Measurements from ENCODE around the gene SHISAL1.
"Not testable (repeated sequence)": the region's sequence is repeated elsewhere in the genome, so short reads cannot be mapped to it uniquely, and the experiment has no call there.

The SHISAL1 gene

DNA sequence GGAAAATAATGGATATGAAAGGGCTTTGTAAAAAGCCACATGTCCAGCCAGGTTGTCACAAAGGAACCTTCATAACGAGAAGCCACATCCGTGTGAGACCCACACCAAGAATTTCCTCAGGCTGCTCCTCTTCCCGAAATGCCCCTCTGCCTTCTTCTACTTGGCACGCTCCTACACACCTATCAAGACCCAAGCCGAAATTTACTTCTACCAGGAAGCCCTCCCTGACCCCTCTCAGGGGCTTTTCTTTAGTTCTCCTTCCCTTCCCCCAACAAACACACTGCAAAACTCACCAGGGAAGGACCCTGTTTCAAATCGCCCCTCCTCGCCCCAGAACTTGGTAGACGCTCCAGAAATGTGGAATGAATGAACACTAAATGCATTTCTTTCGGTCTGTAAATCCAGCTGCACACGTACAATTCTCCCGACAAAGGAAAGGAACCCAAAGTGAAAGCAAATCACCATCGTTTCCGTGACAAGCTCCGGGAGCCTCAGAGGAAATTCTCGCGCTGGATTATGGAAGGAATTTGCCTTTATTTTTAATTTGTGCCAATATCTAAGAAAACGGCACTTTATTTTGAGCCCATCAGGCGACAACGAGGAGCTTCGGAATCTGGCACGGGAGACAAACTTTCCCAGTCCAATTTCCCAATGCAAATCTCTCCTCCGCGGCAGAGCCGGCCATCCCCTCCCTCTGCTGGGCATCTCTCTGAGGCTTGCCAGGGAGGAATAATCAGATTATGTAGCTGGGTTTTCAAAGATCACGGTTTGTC lies 13.2 kb upstream of the SHISAL1 start:
- no peak for DNase-seq

DNA sequence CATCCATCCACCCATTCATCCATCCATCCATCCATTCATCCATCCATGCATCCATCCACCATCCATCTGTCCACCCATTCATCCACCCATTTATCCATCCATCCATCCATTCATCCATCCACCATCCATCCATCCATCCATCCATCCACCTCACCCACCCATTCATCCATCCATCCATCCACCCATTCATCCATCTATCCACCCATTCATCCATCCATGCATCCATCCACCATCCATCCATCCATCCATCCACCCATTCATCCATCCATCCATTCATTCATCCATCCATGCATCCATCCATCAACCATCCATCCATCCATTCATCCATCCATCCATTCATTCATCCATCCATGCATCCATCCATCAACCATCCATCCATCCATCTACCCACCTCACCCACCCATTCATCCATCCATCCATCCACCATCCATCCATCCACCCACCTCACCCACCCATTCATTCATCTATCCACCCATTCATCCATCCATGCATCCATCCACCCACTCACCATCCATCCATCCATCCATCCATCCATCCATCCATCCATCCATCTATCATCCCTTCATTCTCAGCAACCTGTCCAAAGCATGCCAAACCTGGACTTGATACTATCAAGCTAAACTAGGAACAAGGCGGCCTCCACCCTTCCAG lies 10.5 kb upstream of the SHISAL1 start:
- DNase-seq, result not testable (repeated sequence)

DNA sequence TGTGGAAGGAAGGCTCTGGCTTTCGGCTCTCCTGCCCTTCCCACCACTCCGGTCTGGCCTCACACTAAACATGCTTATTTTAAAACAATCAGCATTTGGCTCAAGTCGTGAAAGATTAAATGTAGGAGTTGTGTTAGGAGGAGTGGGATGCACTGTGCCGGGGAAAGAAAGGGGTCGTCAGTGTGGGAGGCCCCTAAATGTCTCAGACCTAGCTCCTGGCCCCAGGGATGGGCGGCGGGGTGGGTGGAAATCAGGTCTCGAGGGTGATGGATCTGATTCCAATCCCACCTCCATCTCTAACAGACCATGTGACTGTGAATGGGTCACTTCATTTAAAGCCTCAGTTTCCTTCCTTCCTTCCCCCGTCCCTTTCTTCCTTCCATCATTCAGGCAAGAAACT lies 6.9 kb upstream of the SHISAL1 start:
- DNase-seq, result no peak

DNA sequence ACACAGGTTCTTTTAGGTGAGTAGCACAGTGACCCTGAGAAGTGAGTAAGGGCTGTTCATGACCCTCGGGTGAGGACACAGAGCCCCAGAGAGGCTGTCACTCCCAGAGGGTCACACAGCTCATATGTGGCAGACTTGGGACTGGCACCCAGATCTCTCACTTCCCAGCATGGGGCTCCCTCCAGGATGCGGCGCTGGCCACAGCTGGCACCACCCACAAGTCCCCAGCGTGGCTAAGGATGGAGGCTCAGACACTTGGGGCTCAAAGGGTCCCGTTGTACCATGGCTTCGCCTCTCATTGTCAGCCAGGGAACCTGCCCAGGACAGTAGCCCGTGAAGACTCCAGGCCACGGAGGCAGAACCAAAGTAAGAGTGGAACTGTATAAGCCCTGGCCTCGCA lies 6.0 kb upstream of the SHISAL1 start:
- no peak for DNase-seq

DNA sequence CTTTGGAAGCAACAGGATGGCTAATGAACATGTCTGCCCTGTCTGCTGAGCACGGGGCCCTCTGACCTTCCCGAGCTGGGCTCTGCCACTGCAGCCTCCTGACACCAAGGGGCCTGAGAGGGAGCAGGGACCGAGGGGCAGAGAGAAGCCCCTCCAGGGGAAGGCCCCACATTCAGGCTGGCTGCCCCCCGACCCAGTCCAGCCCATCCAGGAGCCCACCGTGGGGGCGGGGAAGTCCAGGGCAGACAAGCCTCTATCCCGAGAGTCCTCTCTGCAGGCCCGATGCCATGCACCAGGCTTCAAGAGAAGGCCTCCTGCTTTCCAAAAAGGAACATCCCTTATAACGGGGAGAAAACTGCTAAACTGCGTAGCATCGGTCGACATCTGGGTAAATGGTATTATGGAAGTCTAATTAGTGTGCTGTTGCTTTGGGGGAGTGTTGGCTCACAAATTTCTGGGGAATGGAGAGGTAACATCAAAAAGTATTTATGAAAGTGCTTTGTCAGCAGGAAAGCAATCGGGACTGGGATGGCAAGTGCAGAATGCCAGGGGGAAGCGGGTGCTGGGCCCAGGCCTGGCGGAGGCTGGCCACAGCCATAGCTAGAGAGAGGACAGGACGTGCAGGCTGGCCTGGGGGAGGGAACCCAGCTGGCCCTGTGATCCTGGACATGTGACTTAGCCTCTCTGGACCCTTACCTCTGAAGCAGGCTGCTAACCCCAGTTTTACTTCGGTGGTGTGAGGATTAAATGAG lies 5.3 kb upstream of the SHISAL1 start:
- DNase-seq, result no peak

DNA sequence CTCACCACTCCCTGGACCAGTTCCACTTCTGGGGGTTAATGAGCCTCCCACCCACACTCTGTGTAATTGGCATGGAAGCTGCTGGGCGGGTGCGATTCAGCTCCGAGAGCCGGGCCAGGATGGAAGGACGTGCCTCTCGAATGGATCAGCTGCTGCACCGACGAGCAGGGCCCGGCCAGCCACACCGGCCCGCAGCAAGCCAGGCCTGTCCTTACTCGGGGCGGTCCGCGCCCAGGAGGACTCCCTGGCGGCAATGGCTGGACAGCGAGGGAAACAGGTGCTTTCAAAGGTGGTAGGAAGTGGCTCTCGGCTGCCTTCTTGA lies 4.3 kb upstream of the SHISAL1 start:
- DNase-seq, result no peak

DNA sequence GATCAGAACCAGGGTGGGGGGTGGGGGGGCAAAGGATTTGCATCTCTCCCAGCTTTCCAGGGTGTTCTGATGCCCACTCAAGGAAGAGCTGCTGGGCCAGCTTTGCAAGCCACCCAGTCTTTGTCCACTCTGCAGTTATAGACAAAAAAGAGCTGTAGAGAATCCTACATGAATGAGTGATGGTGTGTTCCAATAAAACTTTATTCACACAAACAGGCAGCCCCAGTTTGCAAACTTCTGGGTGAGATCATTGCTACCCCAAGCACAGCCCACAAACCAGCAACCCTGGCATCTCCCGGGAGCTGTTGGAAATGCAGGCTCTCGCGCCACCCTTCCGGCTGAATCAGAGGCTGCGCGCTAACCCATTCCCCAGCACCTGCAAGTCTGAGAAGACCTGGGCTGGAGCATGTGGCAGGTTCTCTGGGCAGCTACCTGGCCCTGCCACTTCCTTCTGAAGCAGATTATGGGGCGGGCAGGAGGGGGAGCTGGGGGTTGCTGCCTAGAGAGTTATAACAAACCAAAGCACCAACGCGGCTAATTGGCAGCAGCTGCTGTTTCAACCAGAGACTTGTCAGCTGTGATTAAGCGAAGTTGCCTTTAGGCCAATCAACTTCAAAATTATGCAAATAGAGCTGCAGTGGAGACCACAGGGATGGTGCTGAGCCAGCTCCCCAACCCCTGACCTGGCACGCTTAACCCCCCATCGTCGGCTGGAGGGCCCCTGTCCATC lies 3.8 kb upstream of the SHISAL1 start:
- no peak for DNase-seq

DNA sequence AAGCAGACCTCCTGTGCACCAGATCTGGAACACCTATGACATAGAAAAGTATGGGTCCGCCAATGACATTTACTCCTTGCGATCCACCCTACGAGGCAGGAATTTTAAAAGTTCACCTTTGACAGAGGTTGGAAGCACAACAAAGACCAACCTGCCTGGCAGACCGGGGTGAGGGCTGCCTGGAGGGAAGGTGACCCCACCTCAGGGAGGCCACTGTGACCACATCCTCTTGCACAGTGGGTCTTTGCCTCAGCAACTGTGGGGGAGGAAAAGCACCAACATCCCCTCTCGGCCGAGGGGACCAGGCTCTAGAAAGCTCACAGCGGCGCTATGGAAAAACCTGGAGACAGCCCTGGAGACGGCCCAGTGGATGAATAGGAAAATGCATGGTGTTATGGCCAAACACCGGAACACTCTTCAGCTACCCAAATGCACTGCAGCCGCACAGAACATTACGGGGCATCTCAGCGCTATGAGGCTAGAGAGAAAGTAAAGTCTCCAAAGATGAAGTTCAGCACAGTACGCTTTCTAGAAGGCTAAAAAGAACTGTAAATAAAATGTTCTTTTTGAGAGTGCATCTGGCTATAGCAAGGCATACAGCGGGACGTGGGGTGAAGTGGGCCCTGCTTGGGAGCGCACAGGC lies 1.8 kb upstream of the SHISAL1 start:
- DNase-seq, result no peak

DNA sequence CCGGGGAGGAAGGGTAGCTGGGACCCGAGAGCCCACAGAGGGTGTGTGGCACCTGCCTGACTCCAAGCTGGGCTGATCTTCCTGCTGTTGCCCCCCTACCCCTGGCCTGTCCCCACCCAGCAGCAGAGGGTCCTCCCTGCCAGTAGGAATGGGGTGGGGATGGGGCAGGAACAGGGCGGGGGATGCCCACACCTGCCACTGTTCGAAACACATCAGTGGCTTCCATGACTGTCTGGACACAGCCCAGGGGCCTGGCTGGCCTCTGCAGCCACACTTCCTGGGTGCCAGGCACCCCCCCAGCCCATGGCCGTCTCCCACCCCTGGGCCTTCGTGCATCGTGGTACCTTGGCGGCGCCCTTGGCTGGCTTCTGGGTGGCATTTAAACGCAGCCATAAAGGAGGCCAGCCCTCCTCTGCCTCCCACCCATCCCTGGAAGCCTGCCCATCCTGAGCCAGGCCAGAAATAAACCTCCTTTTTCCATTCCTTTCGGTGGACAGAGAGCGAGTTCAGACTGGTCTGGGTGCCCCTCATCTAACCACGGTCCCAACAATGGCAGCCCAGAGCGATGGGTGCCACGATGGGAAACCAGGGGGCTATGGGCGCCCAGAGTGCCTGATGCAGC lies 745 bp upstream of the SHISAL1 start:
- DNase-seq, result no peak

DNA sequence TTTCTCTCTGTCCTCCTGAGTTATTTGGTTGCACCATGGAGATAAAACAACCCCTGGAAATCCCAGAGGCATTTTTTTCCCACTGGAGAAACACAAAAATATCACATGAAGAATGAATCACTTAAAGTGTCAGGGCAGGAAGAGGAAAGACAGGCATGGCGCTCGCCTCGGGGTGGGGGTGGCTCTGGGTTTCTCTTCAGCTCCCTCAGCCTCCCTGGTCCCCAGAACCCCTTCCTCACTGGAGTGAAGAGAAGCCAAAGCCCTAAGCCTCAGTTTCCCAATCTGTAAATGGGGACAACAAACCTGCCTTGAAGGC lies 938 bp downstream of the SHISAL1 start:
- DNase-seq, result no peak

DNA sequence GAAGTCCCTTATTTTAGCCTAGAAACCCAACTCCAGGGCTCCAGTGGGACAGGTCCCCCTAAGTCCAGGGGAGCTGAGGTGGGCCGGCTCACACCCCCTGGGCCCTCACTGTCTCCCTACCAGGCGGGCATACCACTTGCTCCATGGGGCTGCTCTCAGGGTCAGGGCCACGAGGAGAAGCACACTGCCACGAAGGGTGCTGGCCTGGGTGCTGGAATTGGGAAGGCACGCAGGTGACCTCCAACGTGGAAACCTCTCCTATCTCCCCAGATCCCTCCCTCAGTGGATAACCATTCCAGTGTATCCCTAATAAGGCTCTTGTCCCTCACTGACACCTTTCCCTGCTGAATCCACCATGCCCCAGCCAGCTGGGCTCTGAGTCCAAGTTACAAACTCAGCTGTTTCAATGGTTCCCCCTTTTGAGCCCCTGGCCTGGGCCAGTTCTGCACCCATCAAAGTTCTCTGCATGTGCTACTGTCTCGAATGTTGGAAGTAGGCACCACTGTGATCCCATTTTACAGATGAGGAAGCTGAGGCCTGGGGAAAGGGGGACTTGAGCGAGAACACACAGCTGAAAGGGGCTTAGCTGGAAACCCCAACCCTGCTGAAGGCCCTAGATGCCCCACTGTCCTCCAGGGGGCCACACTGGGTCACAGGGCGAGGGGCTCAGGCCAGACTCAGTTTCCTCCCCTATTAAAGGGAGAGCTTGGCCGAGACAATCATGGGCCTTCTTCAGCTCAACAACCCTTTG lies 1.5 kb downstream of the SHISAL1 start:
- no peak for DNase-seq

DNA sequence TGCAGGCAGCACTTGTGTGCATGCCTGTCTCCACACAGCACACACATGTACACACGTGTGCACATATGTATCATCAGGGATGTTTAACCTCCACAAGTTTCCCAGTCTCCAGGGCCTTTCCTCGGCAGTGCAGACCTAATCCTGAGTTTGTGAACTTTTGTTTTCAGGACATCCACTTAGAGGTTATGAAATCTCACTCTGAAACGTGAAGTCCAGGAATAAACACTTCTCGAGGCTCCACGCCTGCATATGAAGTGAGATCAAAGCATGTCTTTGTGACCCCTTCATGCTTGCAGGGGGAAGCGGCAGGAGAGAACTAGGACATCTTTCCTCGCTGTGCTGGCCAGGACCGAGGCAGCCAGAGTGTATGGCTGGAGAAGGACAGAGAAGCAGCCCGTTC lies 3.1 kb downstream of the SHISAL1 start:
- DNase-seq, result no peak

DNA sequence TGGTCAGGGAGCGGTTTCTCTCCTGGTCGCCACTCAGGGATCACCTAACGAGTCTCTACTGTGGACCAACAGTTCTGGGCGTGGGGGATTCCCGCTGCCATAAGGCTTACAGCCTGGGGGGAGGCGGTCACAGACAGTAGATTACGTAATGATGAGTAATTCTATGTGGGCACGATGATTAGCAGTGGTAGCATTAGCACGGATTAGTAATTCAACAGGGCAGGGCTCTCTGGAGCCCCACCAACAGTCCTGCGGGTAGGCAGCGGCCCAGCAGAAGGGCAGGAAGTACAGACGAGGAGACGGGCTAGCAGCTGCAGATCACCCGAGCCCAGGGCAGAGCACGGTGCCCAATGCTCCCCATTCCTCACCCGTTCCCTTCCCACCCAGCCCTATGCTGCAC lies 3.6 kb downstream of the SHISAL1 start:
- DNase-seq, result no peak

DNA sequence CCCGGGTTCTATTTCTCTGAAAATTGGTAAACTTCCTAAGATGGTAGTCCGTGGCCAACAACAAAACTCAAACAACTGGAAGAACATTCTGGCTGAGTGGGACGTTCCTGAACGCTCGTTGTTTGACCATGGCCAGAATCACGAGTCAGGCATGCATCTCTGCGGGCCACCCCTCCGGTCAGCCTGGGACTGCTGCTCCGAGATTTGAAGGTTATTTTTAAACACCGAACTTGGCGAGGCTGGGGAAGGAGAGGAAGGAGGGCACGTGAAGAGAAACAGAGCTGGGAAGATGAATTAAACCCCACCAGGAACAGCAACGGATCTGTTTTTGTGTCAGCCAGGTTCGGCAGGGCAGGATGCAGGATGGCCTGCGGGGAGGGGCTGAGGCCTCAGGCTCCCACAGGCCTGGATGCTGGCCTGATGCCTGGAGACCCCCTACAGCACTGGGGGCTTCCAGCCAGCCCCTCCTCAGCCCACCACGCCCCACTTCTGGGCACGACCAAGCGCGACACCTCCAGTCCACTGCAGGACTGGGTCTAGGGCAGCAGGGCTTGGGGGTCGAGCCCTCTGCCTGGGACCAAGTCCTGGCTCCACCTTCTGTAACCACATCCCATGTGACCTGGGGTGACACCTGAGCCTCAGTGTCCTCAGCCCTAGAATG lies 5.1 kb downstream of the SHISAL1 start:
- DNase-seq, result no peak

DNA sequence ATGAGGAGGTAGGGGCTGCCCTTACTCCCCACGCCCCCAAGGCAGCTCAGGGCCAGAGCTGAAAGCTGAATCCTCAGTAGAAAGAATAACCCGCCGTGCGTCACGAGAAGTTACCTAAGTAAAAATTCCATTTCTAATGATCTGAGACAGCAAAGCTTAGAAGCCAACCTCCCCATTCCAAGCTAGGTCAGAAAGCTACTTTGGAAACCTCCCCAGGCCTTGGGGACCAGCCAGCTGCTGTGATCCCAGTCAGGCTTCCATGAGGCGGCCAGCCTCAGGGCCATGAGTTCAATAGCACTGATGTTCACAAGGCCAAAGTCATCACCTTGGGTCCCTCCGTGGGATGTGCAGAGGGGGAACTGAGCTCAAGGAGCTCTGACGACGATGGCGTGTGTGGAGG lies 6.9 kb downstream of the SHISAL1 start:
- no peak for DNase-seq

DNA sequence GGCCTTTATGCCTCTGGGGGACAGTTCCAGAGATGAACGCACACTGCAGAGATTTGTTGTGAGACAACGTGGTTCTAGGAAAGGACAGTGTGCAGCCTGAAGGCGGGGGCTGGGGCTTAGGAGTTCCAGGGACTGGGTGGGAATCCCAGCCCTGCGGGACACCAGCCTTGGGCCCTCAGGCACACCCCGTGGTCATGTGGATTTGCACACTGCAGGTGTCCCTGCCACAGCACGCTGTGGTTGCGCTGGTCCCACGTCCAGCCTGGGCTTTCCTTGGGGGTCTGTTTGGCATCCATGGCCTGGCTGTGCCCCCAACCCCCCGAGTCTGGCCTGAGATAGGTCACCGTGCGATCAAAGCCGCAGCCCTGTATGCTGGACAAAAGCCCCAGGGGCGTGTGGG lies 7.3 kb downstream of the SHISAL1 start:
- no peak for DNase-seq

DNA sequence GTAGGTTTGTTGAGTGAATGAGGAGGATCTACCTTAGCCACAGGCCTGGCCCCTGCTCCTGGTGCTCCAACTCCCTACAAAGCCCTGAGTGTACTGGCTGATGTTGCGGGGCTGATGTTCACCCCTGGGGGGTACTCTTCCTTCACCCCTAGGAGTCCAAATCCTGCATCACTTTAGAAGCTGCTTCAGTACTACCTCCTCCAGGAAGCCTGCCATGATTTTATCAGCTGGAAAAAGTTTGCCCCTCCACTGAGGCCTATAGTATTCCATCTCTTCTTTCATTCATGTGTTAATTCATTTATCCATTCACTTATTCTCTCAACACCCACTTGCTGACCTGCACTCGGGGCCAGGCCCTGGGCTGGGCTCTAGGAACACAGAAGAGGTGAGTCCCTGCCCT lies 7.8 kb downstream of the SHISAL1 start:
- DNase-seq, result no peak

DNA sequence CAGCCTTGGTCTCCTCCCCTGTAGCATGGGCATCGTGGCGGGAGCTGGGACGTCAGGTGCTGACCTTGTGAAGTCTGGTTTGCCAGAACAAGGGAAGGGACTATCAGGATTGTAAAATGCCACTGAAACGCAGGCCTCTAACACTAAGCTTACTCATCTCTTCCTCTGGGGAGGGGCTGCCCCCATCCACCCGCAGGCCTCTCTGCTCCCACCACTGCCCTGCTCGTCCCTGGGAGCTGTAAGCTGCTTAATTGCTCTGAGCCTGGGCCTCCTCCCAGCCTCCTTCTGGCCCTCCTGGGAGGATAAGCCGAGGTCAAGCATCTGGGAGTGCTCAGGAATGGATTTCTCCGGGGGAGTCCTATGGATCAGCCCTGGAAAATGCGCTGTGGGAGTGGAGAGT lies 8.4 kb downstream of the SHISAL1 start:
- DNase-seq, result no peak

DNA sequence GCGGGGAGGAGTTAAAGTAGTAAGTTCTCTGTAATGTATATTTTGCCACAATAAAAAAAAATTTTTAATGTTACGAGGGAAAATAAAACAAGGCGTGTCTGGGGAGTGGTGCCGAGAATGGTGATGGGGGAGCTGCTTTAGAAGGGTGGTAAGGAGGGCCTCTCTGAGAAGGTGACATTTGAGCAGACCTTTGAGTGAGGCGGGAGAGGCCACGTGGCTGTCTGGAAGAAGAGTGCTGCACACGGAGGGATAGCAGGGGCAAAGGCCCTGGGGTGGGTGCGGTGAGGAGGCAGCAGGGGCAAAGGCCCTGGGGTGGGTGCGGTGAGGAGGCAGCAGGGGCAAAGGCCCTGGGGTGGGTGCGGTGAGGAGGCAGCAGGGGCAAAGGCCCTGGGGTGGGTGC lies 10.4 kb downstream of the SHISAL1 start:
- DNase-seq, result not testable (repeated sequence)

DNA sequence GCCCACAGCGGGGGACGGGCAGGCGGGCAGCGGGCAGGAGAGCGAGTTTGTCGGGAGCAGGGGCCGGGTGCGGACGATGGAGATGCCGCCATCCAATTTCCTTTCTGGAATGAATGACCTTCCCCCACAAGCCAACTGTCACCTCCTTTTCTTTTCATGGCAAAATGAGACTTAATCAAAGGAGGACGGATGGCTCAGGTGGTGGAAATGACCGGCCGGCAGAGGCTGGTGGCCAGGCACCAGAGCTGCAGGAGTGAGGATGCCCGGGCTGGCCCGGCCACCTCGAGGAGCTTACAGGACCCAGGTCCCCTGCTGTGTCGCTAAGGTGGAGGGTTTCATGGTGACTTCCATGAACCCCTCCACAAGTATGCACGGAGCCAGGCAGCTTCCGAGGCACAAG lies 11.7 kb downstream of the SHISAL1 start:
- no peak for DNase-seq

DNA sequence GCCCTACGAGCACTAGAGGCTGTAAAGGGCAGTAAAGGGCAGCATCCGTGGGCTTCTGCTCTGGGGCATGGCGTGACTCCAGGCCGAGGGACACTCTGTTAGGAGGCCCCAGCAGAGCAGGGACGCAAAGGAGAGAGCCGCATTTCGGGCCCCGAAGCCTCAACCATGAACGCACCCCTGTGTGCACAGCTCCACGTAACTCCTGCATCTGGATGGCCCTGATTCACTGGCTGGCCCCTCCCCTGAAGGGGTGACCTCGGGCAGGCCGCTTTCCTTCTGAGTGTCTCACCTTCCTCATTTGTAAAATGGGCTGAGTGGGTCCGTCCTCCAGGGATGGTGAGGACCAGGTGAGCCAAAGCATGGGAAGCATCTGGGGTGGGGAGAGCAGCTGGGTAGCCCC lies 13.6 kb downstream of the SHISAL1 start:
- DNase-seq, result no peak

Data from NCI-H345 (cell line).